Parietal lobe (tissue), 2 donors: ENCODE measurements around the gene USP24. TPM values are rescaled to one million over a fixed set of nuclear protein-coding genes. Genes with fewer than 3 reads are reported as not detected.

Source experiments
- small RNA-seq: library from RNA; depleted of rRNA; stranded (forward); fragments of <200 nt; gene quantifications from one replicate; pipeline ENCODE3, GENCODE V24; 2014; ENCODE audit warnings: low replicate concordance
- total RNA-seq: library from RNA; depleted of rRNA; stranded (reverse); fragments of >200 nt; gene quantifications from one replicate; pipeline ENCODE4 v1.2.3, GENCODE V29; 2014

Gene USP24, protein sequence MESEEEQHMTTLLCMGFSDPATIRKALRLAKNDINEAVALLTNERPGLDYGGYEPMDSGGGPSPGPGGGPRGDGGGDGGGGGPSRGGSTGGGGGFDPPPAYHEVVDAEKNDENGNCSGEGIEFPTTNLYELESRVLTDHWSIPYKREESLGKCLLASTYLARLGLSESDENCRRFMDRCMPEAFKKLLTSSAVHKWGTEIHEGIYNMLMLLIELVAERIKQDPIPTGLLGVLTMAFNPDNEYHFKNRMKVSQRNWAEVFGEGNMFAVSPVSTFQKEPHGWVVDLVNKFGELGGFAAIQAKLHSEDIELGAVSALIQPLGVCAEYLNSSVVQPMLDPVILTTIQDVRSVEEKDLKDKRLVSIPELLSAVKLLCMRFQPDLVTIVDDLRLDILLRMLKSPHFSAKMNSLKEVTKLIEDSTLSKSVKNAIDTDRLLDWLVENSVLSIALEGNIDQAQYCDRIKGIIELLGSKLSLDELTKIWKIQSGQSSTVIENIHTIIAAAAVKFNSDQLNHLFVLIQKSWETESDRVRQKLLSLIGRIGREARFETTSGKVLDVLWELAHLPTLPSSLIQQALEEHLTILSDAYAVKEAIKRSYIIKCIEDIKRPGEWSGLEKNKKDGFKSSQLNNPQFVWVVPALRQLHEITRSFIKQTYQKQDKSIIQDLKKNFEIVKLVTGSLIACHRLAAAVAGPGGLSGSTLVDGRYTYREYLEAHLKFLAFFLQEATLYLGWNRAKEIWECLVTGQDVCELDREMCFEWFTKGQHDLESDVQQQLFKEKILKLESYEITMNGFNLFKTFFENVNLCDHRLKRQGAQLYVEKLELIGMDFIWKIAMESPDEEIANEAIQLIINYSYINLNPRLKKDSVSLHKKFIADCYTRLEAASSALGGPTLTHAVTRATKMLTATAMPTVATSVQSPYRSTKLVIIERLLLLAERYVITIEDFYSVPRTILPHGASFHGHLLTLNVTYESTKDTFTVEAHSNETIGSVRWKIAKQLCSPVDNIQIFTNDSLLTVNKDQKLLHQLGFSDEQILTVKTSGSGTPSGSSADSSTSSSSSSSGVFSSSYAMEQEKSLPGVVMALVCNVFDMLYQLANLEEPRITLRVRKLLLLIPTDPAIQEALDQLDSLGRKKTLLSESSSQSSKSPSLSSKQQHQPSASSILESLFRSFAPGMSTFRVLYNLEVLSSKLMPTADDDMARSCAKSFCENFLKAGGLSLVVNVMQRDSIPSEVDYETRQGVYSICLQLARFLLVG (N-terminal part only)
- total RNA-seq = 150 TPM

DNA sequence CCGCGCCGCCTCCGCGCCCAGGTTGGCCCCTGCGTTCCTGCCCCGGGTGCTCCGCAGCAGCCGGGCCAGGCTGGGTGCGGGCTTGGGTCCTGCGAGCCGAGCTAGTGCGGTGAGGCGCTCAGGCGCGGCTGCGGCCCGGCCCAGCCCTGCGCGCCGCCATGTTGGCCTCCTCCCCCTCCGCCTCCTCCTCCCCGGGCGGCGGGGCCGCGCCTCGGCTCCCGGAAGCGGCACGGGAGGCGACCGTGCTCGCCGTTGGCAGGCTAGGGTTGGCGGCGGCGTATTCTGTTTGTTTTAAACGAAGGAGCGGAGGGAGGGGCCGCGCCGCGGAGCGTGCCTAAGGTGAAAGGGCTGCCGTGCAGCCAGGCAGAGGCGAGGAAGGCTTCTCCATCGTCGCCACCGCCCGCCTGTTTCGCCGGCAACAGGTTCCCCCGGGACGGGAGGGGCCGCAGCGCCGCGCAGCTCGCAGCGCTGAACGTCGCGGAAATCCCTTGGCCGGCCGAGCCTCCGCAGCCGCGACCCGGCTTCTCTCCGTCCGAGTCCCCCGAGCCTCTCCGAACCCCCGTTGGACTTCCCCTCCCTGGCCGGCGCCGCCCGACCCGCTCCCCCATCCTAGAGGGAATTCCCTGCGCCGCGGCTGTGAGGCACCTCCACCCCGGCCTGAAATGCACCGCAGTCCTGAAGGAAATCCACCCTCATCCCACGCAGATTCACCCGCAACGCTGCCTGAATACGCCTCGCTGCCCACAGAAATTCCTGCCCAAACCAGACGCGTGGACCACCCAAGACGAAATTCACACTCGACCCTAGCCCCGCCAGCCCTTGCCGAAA lies at the start of gene USP24:
USP24 (minus strand) TSS at position 171 of the 828 bp plus-strand sequence. CDS start 251 bp downstream, outside the sequence.

DNA sequence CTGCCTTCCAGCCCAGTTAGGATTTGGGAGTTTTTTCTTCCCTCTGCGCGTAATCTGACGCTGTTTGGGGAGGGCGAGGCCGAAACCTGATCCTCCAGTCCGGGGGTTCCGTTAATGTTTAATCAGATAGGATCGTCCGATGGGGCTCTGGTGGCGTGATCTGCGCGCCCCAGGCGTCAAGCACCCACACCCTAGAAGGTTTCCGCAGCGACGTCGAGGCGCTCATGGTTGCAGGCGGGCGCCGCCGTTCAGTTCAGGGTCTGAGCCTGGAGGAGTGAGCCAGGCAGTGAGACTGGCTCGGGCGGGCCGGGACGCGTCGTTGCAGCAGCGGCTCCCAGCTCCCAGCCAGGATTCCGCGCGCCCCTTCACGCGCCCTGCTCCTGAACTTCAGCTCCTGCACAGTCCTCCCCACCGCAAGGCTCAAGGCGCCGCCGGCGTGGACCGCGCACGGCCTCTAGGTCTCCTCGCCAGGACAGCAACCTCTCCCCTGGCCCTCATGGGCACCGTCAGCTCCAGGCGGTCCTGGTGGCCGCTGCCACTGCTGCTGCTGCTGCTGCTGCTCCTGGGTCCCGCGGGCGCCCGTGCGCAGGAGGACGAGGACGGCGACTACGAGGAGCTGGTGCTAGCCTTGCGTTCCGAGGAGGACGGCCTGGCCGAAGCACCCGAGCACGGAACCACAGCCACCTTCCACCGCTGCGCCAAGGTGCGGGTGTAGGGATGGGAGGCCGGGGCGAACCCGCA lies 175.7 kb downstream of the USP24 start, which contains the start of gene PCSK9:
PCSK9 (plus strand) TSS at position 207 of the 741 bp plus-strand sequence; CDS start at position 497, 290 bp downstream.

Small RNA genes within 50 kb of the gene (small RNA-seq; reads per million reads assigned to genes)
- not detected for gene MIR4422

Other genes starting within 250 kb of the USP24 start
- not detected for gene TMEM61, start 234.7 kb downstream of the USP24 start, total RNA-seq
- gene BSND, start 216.4 kb downstream of the USP24 start, total RNA-seq = not detected
- gene PCSK9, start 175.8 kb downstream of the USP24 start, total RNA-seq = 3.8 TPM